CD4-positive, alpha-beta T cell (primary cell): ENCODE results near the gene RAPSN. TPM values are rescaled to one million over a fixed set of nuclear protein-coding genes. Genes with fewer than 3 reads are reported as not detected.

Source experiments
- ATAC-seq: fragments of 200-7000 bp; cut with Tn5 transposase; one replicate; pipeline ENCODE4 v1.10.0; 2022; ENCODE audit warnings: mild to moderate bottlenecking; ENCODE audit not compliant: poor library complexity
- CTCF ChIA-PET: fragments of 350-600 bp; sonication (Branson Sonifier 250); formaldehyde crosslinking; loops from one replicate; lab custom pipeline; 2021; ENCODE audit warnings: antibody characterized with exemption, inconsistent platforms; lab: Charles Lee
- POLR2A ChIA-PET: fragments of 350-600 bp; sonication (Branson Sonifier 250); formaldehyde crosslinking; loops from one replicate; lab custom pipeline; 2021; ENCODE audit warnings: antibody characterized with exemption, inconsistent platforms; lab: Charles Lee
- DNase-seq, 14 experiments: peaks; one replicate each; pipeline ENCODE4 v3.0.0-alpha.2; 2013 to 2020; ENCODE audit warnings: mixed read lengths in 2 of 14
- H3K27ac ChIP-seq, 2 donors: one replicate each; pipeline versions ENCODE4 v1.5.1 to v1.7.0; 2013; ENCODE audit warnings: low read length in 2 of 2, low read depth in 1 of 2, mild to moderate bottlenecking in 1 of 2
- H3K27me3 ChIP-seq, 2 experiments: 1 replicate in 1 of 2; 2 replicates in 1 of 2; pipeline versions ENCODE4 v1.6.1 to v1.7.0; 2013; ENCODE audit warnings: low read length in 2 of 2, control low read depth in 1 of 2, mild to moderate bottlenecking in 1 of 2, moderate library complexity in 1 of 2; ENCODE audit not compliant: insufficient read depth in 2 of 2, control insufficient read depth in 1 of 2
- H3K36me3 ChIP-seq: one replicate; pipeline ENCODE4 v1.6.1; 2013; ENCODE audit warnings: low read length, control low read depth; ENCODE audit not compliant: insufficient read depth
- H3K4me1 ChIP-seq: one replicate; pipeline ENCODE4 v1.6.1; 2013; ENCODE audit warnings: low read length, control low read depth; ENCODE audit not compliant: insufficient read depth
- H3K4me3 ChIP-seq: one replicate; pipeline ENCODE4 v1.5.1; 2013; ENCODE audit warnings: mild to moderate bottlenecking, low read length, moderate library complexity
- H3K9me3 ChIP-seq, 2 experiments: 1 replicate in 1 of 2; 2 replicates in 1 of 2; pipeline versions ENCODE4 v1.6.1 to v1.7.0; 2013; ENCODE audit warnings: low read length in 2 of 2, mild to moderate bottlenecking in 2 of 2, control low read depth in 1 of 2, moderate library complexity in 1 of 2; ENCODE audit not compliant: control insufficient read depth in 1 of 2, insufficient read depth in 1 of 2
- H3K27ac Mint-ChIP-seq: one replicate; pipeline ENCODE4 v1.8.0; 2020; ENCODE audit warnings: mixed read lengths
- H3K27me3 Mint-ChIP-seq: one replicate; pipeline ENCODE4 v1.8.0; 2021; ENCODE audit warnings: mixed read lengths
- H3K36me3 Mint-ChIP-seq: one replicate; pipeline ENCODE4 v1.8.0; 2021; ENCODE audit warnings: low read depth, mixed read lengths
- H3K4me1 Mint-ChIP-seq: one replicate; pipeline ENCODE4 v1.8.0; 2021; ENCODE audit warnings: low read depth, mixed read lengths
- H3K4me3 Mint-ChIP-seq: one replicate; pipeline ENCODE4 v1.8.0; 2020; ENCODE audit warnings: mild to moderate bottlenecking, mixed read lengths
- H3K9me3 Mint-ChIP-seq: one replicate; pipeline ENCODE4 v1.8.0; 2020; ENCODE audit warnings: mixed read lengths
- intact Hi-C, 2 experiments: fragments of 100-400 bp; cut with DNase I in 1 of 2; cut with micrococcal nuclease in 1 of 2; formaldehyde crosslinking; loops; one replicate each; pipeline versions ENCODE4 v1.15.1 to v1.9.0; 2023 to 2025; cut with DNase I, micrococcal nuclease
- total RNA-seq, 174 experiments: library from RNA in 2 of 174; stranded (reverse) in 2 of 174; gene quantifications; one replicate each; pipeline ENCODE4 v1.2.3 and lab custom pipeline; 2021 to 2026
- TF ChIP-seq, protein P1 (sequence below): fragments of 200-600 bp; IDR thresholded peaks from one replicate; pipeline ENCODE4 v1.8.0; 2022; ENCODE audit warnings: antibody characterized with exemption, mild to moderate bottlenecking

The RAPSN gene
- total RNA-seq, 2 experiments from 2014 or later: 0.56 to 0.85 TPM

DNA sequence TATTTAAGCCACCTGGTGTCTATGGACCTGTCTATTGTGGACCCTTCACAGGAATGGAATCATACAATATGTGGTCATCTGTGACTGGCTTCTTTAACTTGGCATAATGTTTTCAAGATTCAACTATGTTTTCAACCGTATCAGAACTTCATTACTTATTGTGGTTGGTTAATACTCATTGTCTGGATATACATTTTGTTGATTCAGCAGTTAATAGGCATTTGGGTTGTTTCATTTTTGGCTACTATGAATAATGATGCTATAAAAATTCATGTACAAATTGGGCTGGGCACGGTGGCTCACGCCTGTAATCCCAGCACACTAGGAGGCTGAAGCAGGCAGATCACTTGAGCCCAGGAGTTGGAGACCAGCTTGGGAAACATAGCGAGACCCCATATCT lies 2.5 kb upstream of the RAPSN start:
- Mint-ChIP-seq H3K36me3 (no peaks in the 10 kb centered on the region), H3K9me3 (no peaks in the 10 kb centered on the region), H3K4me1 (peaks cover 5% of the 10 kb centered on the region), H3K4me3 (no peak overlapping the region), H3K27ac (no peak overlapping the region), H3K27me3 (no peaks in the 10 kb centered on the region)
- ChIA-PET POLR2A (no interaction called here), CTCF (no interaction called here)
- TF ChIP-seq, protein P1, sequence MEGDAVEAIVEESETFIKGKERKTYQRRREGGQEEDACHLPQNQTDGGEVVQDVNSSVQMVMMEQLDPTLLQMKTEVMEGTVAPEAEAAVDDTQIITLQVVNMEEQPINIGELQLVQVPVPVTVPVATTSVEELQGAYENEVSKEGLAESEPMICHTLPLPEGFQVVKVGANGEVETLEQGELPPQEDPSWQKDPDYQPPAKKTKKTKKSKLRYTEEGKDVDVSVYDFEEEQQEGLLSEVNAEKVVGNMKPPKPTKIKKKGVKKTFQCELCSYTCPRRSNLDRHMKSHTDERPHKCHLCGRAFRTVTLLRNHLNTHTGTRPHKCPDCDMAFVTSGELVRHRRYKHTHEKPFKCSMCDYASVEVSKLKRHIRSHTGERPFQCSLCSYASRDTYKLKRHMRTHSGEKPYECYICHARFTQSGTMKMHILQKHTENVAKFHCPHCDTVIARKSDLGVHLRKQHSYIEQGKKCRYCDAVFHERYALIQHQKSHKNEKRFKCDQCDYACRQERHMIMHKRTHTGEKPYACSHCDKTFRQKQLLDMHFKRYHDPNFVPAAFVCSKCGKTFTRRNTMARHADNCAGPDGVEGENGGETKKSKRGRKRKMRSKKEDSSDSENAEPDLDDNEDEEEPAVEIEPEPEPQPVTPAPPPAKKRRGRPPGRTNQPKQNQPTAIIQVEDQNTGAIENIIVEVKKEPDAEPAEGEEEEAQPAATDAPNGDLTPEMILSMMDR: no peak
- Histone ChIP-seq H3K4me1 (peaks cover 4% of the 10 kb centered on the region), H3K36me3 (no peaks in the 10 kb centered on the region), H3K27ac (no peak overlapping the region), H3K4me3 (no peak overlapping the region), H3K27me3 (no peaks in the 10 kb centered on the region), H3K9me3 (no peaks in the 10 kb centered on the region)
- intact Hi-C loops: loop anchor here in 1 of 2 experiments (5.0 kb wide), 1 partner anchor 559 kb away; no protein-coding TSS in a partner anchor
- DNase-seq (no peak), ATAC-seq (no peak)

DNA sequence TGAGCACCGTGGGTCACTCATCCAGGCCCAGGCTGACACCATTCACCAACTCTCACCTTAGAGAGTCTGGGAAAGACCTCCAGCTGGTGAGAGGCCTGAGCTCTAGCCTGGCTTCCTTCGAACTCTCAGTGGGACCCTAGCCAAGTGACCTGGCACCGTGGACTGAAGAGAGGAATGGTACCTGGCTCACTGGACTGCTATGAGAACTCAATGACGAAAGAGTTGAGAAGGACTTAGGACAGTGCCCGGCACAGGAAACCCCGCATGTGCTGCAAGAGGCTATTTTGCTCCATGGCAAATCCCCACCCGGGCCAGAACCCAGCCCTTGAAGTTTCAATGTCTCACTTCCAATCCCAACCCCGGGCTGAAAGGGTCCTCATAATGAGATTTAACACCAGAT lies 605 bp upstream of the RAPSN start:
- intact Hi-C loops: no loop called here
- TF ChIP-seq, protein P1: no peak
- DNase-seq: no peak
- Histone ChIP-seq H3K27ac (no peak overlapping the region), H3K9me3 (no peaks in the 10 kb centered on the region), H3K4me1 (peaks cover 3% of the 10 kb centered on the region), H3K36me3 (no peaks in the 10 kb centered on the region), H3K4me3 (no peak overlapping the region), H3K27me3 (no peaks in the 10 kb centered on the region)
- no peak overlapping the region for H3K27ac Mint-ChIP-seq
- H3K4me3 Mint-ChIP-seq: no peak overlapping the region
- no peaks in the 10 kb centered on the region for H3K9me3 Mint-ChIP-seq
- no peaks in the 10 kb centered on the region for H3K27me3 Mint-ChIP-seq
- peaks cover 5% of the 10 kb centered on the region for H3K4me1 Mint-ChIP-seq
- POLR2A ChIA-PET: no interaction called here
- ATAC-seq: no peak
- H3K36me3 Mint-ChIP-seq: no peaks in the 10 kb centered on the region
- CTCF ChIA-PET: interaction anchor here (0.5 kb wide), 1 partner anchor 756 kb away, joined by 3 read pairs; no protein-coding TSS in a partner anchor

DNA sequence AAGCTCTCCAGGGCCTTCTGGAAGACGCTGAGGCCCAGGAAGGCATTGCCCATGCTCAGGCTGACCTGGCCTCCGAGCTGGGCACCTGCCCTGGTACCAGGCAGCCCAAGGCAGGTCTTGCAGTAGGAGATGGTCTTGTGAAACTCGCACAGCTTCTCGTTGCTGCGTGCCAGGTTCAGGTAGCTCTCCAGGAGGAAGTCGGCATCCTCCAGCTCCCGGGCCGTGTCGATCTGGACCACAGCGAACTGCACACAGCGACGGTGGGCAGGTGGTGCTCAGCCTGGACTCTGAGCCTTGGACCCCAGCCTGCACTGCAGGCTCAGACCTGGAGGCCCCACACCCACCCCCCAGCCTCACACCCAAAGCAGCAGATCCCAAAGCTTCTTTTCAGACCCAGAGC lies 1.0 kb downstream of the RAPSN start:
- ChIA-PET POLR2A (no interaction called here), CTCF (no interaction called here)
- H3K9me3 Mint-ChIP-seq: no peaks in the 10 kb centered on the region
- intact Hi-C loops: no loop called here
- Histone ChIP-seq H3K9me3 (no peaks in the 10 kb centered on the region), H3K36me3 (no peaks in the 10 kb centered on the region), H3K4me3 (no peak overlapping the region), H3K4me1 (peaks cover 3% of the 10 kb centered on the region), H3K27me3 (no peaks in the 10 kb centered on the region), H3K27ac (no peak overlapping the region)
- no peak for ATAC-seq
- no peaks in the 10 kb centered on the region for H3K4me1 Mint-ChIP-seq
- H3K27me3 Mint-ChIP-seq: no peaks in the 10 kb centered on the region
- no peak for DNase-seq
- no peak overlapping the region for H3K4me3 Mint-ChIP-seq
- no peak overlapping the region for H3K27ac Mint-ChIP-seq
- TF ChIP-seq, protein P1: no peak
- H3K36me3 Mint-ChIP-seq: no peaks in the 10 kb centered on the region
